Colon (tissue), 2 donors: ENCODE measurements around the gene PPARA.

Experiments used
- FAIRE-seq: peaks from 2 replicates; lab custom pipeline; 2012; peaks lifted over from hg19 to GRCh38; lab: Jason Lieb, UNC
- donor health status: control.
- donor health status: control.

PPARA gene

GRCh38 chr22:46114518-46115387, 35.6 kb upstream of the PPARA start:
- FAIRE-seq = no peak

GRCh38 chr22:46115388-46115678, 35.0 kb upstream of the PPARA start:
- FAIRE-seq = no peak

GRCh38 chr22:46115755-46116490, 34.4 kb upstream of the PPARA start:
- FAIRE-seq = no peak

GRCh38 chr22:46116491-46116958, 33.8 kb upstream of the PPARA start:
- no peak for FAIRE-seq

- FAIRE-seq = no peak
Measured at GRCh38 chr22:46117206-46118199, 32.8 kb upstream of the PPARA start.

GRCh38 chr22:46119093-46119728, 31.1 kb upstream of the PPARA start:
- FAIRE-seq = no peak

- FAIRE-seq = no peak
Measured at GRCh38 chr22:46119729-46120419, 30.5 kb upstream of the PPARA start.

- FAIRE-seq = no peak
Measured at GRCh38 chr22:46120420-46120737, 29.9 kb upstream of the PPARA start.

- FAIRE-seq = no peak
Measured at GRCh38 chr22:46121079-46121478, 29.2 kb upstream of the PPARA start.

- no peak for FAIRE-seq
Measured at GRCh38 chr22:46121523-46122287, 28.6 kb upstream of the PPARA start.

GRCh38 chr22:46122511-46122971, 27.8 kb upstream of the PPARA start:
- no peak for FAIRE-seq

- FAIRE-seq = no peak
Measured at GRCh38 chr22:46122980-46123693, 27.2 kb upstream of the PPARA start.

GRCh38 chr22:46123694-46124382, 26.5 kb upstream of the PPARA start:
- no peak for FAIRE-seq

GRCh38 chr22:46124383-46125144, 25.8 kb upstream of the PPARA start:
- no peak for FAIRE-seq

GRCh38 chr22:46125311-46125710, 25.0 kb upstream of the PPARA start:
- no peak for FAIRE-seq

- no peak for FAIRE-seq
Measured at GRCh38 chr22:46125816-46126765, 24.2 kb upstream of the PPARA start.

GRCh38 chr22:46126853-46127385, 23.4 kb upstream of the PPARA start:
- FAIRE-seq = no peak
